ENCODE results near the gene LRRC58. TPM values are rescaled to one million over a fixed set of nuclear protein-coding genes. Genes with fewer than 3 reads are reported as not detected.

LRRC58 gene
- 10 to 100 TPM in 2 of 10 donors, 1 to 10 TPM in 8; 6.9 to 12.1 (median 9.1) TPM for total RNA-seq
- 1 to 10 TPM; 2.9 to 4.1 TPM for polyA plus RNA-seq
- long read RNA-seq, donor 1, full-length matches to known transcripts, result 16 of 17 reads
- long read RNA-seq, donor 1, partial matches to known transcripts, result 0 of 17 reads
- long read RNA-seq, donor 1, other reads (novel, unspliced or antisense), result 1 of 17 reads
- long read RNA-seq, donor 2, full-length matches to known transcripts, result 24 of 25 reads
- long read RNA-seq, donor 2, partial matches to known transcripts, result 0 of 25 reads
- long read RNA-seq, donor 2, other reads (novel, unspliced or antisense), result 1 of 25 reads
- long read RNA-seq, donor 3, full-length matches to known transcripts, result 24 of 31 reads
- long read RNA-seq, donor 3, partial matches to known transcripts, result 2 of 31 reads
- long read RNA-seq, donor 3, other reads (novel, unspliced or antisense), result 5 of 31 reads

DNA sequence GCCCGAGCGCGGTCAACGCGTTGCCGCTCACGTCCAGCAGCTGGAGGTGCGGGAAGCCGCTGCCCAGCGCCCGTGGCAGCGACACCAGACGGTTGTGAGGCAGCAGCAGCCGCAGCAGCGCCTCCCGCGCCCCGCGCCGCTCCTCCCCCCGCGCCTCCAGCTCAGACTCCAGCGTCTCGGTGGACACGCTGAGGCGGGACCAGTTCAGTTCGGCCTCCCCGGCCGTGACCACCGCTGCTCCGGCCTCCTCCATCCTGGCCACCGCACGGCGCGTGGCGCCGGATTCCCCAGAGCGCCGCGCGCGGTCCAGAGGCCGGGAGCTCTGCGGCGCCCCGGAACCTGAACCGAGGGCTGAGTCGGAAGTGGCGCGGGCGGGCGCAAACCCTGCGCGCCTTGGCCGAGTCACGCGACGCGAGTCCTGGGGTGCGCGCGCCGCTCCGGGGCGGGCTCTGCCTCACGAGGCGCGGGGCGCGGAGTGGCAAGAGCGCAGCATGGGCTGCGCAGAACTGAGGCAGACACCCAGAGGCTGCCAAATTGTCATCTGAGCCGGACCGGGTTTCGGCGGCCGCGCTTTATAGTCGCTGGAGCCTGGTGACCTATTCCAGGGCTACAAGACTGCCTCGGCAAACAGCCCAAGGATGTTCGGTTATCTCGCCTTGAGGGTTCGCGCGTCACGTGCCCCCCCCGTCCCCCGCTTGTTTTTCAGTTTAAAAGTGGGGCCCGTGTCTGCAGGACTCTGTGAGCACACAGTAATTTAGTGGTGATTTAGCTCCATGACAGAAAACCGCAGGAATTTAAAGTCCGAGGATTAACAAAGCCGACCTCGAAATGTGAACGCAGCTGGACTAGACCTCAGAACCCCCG is at the start of gene LRRC58:
TSS of gene LRRC58 (minus strand) at position 364 of the 864 bp plus-strand sequence. CDS start at position 253, 111 bp downstream.
- DNase-seq (peak; percentile 85 to 92), ATAC-seq (peak; percentile 97 to 99 (median 98))
- Histone ChIP-seq H3K4me1 (peaks cover 0 to 55% (median 13%) of the 10 kb centered on the region in 9 donors), H3K27me3 (no peaks in the 10 kb centered on the region), H3K9me3 (no peaks in the 10 kb centered on the region), H3K27ac (peak within 1 kb of the TSS; percentile 53 to 94 (median 89)), H3K4me3 (peak within 1 kb of the TSS; percentile 54 to 98 (median 89)), H3K36me3 (peaks cover 0 to 10% (median 0%) of the 10 kb centered on the region in 9 donors)
- TF ChIP-seq, protein P1, sequence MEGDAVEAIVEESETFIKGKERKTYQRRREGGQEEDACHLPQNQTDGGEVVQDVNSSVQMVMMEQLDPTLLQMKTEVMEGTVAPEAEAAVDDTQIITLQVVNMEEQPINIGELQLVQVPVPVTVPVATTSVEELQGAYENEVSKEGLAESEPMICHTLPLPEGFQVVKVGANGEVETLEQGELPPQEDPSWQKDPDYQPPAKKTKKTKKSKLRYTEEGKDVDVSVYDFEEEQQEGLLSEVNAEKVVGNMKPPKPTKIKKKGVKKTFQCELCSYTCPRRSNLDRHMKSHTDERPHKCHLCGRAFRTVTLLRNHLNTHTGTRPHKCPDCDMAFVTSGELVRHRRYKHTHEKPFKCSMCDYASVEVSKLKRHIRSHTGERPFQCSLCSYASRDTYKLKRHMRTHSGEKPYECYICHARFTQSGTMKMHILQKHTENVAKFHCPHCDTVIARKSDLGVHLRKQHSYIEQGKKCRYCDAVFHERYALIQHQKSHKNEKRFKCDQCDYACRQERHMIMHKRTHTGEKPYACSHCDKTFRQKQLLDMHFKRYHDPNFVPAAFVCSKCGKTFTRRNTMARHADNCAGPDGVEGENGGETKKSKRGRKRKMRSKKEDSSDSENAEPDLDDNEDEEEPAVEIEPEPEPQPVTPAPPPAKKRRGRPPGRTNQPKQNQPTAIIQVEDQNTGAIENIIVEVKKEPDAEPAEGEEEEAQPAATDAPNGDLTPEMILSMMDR (IDR thresholded peaks at IDR 0.05), result peak in 6 of 9 donors; percentile 14 to 61 (median 42)
- WGBS, 2 donors, result 0% methylated on average over 78 to 95 of the region's 95 CpGs
- intact Hi-C loops (cut with DNase I), result loop anchor here in 7 of 10 donors (5.0 to 10.0 kb wide), 6 partner anchors 66 to 1114 kb away; partner anchors contain the start of gene GSK3B (in 1 of the 7)

DNA sequence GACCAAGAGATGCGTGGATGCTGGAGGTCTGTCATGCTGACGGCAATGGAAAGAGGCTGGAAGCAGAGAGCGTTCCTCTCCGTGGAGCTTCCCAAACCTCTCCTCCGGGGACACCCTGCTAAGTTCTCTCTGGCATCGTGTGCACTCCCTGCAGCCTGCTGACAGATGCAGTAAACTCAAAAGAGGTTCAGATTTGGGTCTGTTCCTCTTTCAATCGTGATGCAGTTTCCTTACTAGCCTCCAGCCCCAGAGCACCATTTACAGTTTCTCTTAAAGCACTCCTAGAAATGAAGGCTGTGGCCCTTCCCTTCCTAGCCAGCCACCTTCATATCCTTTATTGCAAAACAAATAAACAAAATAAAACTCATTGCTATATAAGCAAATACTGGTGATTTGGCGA is 47.3 kb upstream of the LRRC58 start:
- Histone ChIP-seq H3K9me3 (no peaks in the 10 kb centered on the region), H3K4me3 (no peak overlapping the region), H3K36me3 (peaks cover 0 to 83% (median 68%) of the 10 kb centered on the region in 9 donors), H3K27ac (no peak overlapping the region), H3K4me1 (no peaks in the 10 kb centered on the region), H3K27me3 (no peaks in the 10 kb centered on the region)
- intact Hi-C loops (cut with DNase I), result no loop called here
- TF ChIP-seq, protein P1 (IDR thresholded peaks at IDR 0.05), result no peak
- ATAC-seq, result peak in 1 of 8 donors; percentile 5
- 86 to 93% methylated on average over 8 of the region's 8 CpGs for WGBS, 2 donors
- DNase-seq, result no peak

DNA sequence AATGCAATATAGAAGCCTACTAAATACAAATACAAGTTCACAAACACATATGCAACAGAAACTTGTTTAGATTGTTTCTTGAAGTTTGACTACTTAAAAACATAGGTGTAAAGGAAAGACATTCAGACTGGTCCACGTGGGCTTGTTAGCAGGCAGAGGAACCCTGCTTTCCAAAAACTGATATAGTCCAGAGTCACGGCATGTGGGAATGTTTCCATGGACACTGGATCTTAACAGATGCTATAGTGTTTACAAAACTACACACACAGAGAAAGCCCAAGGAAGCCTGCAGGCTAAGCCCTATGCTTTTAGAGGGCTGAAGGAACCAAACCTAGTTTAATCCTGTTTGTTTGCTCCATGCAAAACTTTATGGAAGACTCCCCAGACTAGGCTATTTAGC is 45.2 kb upstream of the LRRC58 start:
- no peaks in the 10 kb centered on the region for H3K4me1 ChIP-seq
- whole genome bisulfite sequencing, 2 donors, result 64 to 69% methylated on average over 2 of the region's 2 CpGs
- H3K4me3 ChIP-seq, result no peak overlapping the region
- peaks cover 0 to 62% (median 50%) of the 10 kb centered on the region in 9 donors for H3K36me3 ChIP-seq
- H3K27ac ChIP-seq, result peak overlapping the region in 1 of 10 donors; percentile 5
- intact Hi-C loops (cut with DNase I), result no loop called here
- no peaks in the 10 kb centered on the region for H3K9me3 ChIP-seq
- ATAC-seq (peak in 1 of 8 donors; percentile 2), DNase-seq (no peak)
- no peaks in the 10 kb centered on the region for H3K27me3 ChIP-seq
- TF ChIP-seq, protein P1 (IDR thresholded peaks at IDR 0.05), result no peak

DNA sequence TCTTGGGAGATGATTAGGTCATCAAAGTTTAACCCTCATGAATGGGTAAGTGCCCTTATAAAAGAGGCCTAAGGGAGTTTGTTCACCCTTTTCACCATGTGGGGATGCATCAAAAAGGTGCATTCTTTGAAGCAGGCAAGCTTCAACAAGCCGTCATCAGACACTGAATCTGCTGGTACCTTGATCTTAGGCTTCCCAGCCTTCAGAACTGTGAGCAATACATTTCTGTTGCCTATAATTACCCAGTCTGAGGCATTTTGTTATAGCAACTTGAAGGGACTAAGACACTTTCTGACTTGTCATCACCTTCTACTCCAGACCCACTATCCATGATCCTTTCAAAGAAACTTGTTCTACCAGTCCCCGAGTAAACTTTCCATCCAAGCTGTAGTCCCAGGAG is 44.6 kb upstream of the LRRC58 start:
- H3K9me3 ChIP-seq, result no peaks in the 10 kb centered on the region
- H3K4me1 ChIP-seq, result no peaks in the 10 kb centered on the region
- intact Hi-C loops (cut with DNase I), result no loop called here
- no peak for DNase-seq
- peak overlapping the region in 1 of 10 donors; percentile 5 for H3K27ac ChIP-seq
- ATAC-seq, result peak in 1 of 8 donors; percentile 5
- H3K27me3 ChIP-seq, result no peaks in the 10 kb centered on the region
- 86 to 93% methylated on average over 2 of the region's 2 CpGs for WGBS, 2 donors
- H3K36me3 ChIP-seq, result peaks cover 0 to 56% (median 44%) of the 10 kb centered on the region in 9 donors
- TF ChIP-seq, protein P1 (IDR thresholded peaks at IDR 0.05), result no peak
- H3K4me3 ChIP-seq, result no peak overlapping the region

All from heart right ventricle (tissue), 16 donors.